ENCODE results near the gene TENM3.

DNA sequence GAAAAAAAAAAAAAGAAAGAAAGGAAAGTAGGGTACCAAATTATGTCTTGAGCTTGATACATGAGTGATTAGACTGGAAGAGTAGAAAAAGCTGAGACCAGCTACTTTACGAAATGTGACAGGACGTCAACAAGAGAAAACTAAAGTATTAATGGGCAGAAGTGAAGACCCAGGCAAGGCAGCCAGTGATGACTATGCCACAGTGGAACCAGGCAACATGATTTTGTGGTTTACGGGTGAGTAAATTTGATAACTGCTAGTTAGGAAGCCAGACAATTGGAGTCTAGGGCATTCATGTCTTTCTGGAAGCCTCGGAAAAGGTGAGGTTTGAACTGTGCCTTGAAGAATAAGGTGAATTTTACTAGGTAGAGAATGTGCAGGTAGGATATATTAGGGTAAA lies 326.4 kb downstream of the TENM3 start:
- TF ChIP-seq, protein P1, sequence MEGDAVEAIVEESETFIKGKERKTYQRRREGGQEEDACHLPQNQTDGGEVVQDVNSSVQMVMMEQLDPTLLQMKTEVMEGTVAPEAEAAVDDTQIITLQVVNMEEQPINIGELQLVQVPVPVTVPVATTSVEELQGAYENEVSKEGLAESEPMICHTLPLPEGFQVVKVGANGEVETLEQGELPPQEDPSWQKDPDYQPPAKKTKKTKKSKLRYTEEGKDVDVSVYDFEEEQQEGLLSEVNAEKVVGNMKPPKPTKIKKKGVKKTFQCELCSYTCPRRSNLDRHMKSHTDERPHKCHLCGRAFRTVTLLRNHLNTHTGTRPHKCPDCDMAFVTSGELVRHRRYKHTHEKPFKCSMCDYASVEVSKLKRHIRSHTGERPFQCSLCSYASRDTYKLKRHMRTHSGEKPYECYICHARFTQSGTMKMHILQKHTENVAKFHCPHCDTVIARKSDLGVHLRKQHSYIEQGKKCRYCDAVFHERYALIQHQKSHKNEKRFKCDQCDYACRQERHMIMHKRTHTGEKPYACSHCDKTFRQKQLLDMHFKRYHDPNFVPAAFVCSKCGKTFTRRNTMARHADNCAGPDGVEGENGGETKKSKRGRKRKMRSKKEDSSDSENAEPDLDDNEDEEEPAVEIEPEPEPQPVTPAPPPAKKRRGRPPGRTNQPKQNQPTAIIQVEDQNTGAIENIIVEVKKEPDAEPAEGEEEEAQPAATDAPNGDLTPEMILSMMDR (IDR thresholded peaks at IDR 0.05), result no peak
- TF ChIP-seq POLR2A (IDR thresholded peaks at IDR 0.05) (no peak), POLR2AphosphoS5 (IDR thresholded peaks at IDR 0.05; ENCODE audit: insufficient read depth in 1 of 2, low read depth in 1 of 2) (no peak)

Data from vagina (tissue), 2 donors.